HL-60 (cell line): ENCODE results near the gene NCBP3.
"Not testable (repeated sequence)": the region's sequence is repeated elsewhere in the genome, so short reads cannot be mapped to it uniquely, and the experiment has no call there.

Source experiments
- POLR2AphosphoS5 ChIP-seq: IDR thresholded peaks from 2 replicates; pipeline ENCODE4 v1.6.1; 2012; ENCODE audit warnings: low read depth
- TF ChIP-seq, protein P1 (sequence below): IDR thresholded peaks from one replicate; pipeline ENCODE4 v1.5.1; 2011; ENCODE audit warnings: low read length, control low read depth, inconsistent platforms; ENCODE audit not compliant: insufficient read depth

DNA sequence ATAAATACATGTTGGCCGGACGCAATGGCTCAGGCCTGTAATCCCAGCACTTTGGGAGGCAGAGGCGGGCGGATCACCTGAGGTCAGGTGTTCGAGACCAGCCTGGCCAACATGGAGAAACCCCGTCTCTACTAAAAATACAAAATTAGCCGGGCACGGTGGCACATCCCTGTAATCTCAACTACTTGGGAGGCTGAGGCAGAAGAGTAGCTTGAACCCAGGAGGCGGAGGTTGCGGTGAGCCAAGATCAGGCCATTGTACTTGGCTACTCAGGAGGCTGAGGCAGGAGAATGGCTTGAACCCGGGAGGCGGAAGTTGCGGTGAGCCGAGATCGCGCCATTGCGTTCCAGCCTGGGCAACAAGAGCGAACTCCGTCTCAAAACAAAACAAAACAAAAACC is 1.5 kb downstream of the NCBP3 start:
- TF ChIP-seq, protein P1, sequence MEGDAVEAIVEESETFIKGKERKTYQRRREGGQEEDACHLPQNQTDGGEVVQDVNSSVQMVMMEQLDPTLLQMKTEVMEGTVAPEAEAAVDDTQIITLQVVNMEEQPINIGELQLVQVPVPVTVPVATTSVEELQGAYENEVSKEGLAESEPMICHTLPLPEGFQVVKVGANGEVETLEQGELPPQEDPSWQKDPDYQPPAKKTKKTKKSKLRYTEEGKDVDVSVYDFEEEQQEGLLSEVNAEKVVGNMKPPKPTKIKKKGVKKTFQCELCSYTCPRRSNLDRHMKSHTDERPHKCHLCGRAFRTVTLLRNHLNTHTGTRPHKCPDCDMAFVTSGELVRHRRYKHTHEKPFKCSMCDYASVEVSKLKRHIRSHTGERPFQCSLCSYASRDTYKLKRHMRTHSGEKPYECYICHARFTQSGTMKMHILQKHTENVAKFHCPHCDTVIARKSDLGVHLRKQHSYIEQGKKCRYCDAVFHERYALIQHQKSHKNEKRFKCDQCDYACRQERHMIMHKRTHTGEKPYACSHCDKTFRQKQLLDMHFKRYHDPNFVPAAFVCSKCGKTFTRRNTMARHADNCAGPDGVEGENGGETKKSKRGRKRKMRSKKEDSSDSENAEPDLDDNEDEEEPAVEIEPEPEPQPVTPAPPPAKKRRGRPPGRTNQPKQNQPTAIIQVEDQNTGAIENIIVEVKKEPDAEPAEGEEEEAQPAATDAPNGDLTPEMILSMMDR, result not testable (repeated sequence)
- TF ChIP-seq POLR2AphosphoS5, result not testable (repeated sequence)
